Stimulated activated CD4-positive, alpha-beta T cell treated with anti-CD3 and anti-CD28 coated beads, Interleukin-4, amount 100 ng/mL, for 48 hours (primary cell): ENCODE data around the gene TMPRSS5.
"Not testable (repeated sequence)": the region's sequence is repeated elsewhere in the genome, so short reads cannot be mapped to it uniquely, and the experiment has no call there.

Experiments used
- DNase-seq, 2 donors: peaks; one replicate each; pipeline ENCODE4 v3.0.0-alpha.2; 2020; ENCODE audit warnings: low read depth in 2 of 2

TMPRSS5 gene

GRCh38 chr11:113705871-113706655 lies at the start of gene TMPRSS5:
Gene TMPRSS5, minus strand, starts transcription at chr11:113706308. Its CDS starts 84 bp downstream, at chr11:113706224.
- no peak for DNase-seq

GRCh38 chr11:113752932-113753331 lies 46.8 kb upstream of the TMPRSS5 start:
- DNase-seq, result no peak

GRCh38 chr11:113736323-113736722 lies 30.2 kb upstream of the TMPRSS5 start:
- no peak for DNase-seq

GRCh38 chr11:113732092-113732491 lies 26.0 kb upstream of the TMPRSS5 start:
- DNase-seq, result no peak

DNA sequence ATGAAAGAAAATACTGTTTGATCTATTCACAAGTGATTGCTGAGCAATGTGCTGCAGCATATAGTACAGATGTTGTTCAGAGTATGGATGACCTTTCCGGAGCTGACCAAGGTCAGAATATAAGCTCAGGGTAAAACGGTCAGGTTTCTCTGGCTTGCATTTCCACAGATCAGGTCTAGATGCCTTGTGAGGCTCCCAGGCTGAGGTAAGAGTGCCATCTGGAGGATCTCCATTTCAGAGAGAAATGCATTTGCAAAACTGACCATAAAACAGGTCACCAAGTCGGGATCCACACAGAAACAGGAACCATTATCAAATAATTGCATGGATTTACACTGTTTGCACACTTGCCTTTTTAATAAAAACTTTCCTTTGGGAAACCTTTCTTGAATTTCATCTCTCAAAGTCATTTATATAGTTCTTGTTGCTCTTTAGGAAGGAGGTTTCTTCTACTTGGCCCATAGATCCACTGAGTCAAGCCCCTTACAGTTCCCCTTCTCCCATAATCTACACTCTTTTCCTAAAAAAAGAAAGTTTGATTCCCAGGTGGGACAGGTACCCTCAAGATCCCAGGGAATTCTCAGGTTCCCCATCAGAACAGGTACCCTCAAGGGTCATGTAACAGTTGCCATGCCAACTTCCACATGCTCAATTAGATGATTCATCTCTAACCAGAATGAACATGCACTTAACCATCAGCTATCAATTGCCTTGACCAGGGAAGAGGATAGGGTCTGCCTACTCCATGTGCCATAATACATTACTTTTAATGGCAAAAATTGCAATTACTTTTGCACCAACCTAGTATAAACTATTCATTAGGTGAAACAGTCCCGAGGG lies 25.0 kb upstream of the TMPRSS5 start:
- no peak for DNase-seq

GRCh38 chr11:113729456-113729855 lies 23.3 kb upstream of the TMPRSS5 start:
- no peak for DNase-seq

GRCh38 chr11:113728814-113729213 lies 22.7 kb upstream of the TMPRSS5 start:
- no peak for DNase-seq

DNA sequence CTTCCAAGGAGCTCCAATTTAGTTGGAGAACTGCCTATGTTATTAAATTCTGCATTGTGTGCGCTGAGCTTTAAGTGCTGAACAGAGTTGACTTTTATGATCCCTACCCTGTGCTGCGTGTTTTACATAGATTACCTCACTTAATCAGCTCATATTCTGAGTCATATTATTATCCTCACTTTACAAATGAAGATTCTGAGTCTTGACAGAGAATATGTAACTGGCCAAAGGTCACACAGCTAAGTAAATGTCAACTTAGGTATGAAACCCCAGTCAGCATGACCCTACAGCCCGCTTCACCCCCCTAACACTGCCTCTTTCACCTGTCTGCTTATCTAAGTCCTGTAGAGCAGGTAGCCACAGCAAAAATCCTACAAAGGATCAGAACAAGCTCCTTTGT lies 19.8 kb upstream of the TMPRSS5 start:
- no peak for DNase-seq

DNA sequence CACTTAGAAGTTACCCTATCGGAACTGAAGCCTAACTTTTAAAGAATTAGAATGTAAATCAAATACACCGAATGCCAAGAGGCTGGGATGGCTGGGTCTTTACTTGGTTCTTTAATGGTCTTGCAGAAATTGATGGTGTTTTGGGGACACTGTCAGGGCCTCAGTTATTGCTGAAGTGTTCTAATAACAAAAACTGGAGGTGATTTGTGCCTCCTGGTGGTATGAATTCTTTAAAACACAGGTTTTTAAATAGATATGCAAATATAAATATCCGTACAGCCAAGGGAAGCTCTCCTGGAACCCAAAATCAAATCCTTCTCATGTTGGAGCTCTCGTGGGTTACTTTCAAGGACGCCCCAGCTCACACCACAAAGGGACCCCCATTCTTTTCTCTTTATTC lies 19.3 kb upstream of the TMPRSS5 start:
- no peak for DNase-seq

GRCh38 chr11:113724778-113725177 lies 18.7 kb upstream of the TMPRSS5 start:
- no peak for DNase-seq

DNA sequence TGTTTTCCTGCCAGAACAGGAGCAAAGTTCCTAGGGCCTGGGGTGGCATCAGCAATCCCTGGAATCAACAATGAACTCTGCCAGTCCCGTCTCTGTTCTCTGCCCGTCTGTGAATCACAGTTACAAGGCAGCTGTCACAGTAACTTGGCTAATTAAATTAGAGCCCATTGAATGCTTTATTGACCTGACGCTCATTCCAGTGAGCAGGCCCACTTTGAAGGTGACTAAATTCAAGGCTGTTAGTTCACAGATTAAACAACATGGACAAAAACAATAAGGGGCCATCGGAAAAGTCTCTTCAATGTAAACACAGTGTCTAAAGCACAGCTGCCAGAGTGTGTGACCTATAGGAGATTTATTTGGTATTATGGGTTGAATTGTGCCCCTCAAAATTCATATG lies 17.7 kb upstream of the TMPRSS5 start:
- DNase-seq, result no peak

DNA sequence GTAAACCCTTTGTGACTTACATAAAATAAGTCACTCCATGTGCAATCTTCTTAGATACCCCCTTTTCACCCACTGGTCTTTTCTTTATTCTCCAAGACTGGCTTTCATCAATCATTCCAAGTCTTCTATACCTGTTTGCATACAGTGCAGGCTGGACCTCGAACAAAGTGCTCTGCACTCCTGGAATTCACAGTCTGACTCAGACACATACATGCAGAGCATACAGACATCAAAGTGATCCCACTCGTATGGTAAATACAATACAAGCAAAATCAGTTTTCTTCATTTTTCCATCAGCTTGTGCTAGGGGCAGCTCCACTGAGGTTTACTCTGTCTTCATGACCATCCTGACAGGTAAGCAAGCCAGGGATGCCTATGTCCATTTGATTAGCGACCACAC lies 16.8 kb upstream of the TMPRSS5 start:
- no peak for DNase-seq

GRCh38 chr11:113722221-113722620 lies 16.1 kb upstream of the TMPRSS5 start:
- DNase-seq, result no peak

DNA sequence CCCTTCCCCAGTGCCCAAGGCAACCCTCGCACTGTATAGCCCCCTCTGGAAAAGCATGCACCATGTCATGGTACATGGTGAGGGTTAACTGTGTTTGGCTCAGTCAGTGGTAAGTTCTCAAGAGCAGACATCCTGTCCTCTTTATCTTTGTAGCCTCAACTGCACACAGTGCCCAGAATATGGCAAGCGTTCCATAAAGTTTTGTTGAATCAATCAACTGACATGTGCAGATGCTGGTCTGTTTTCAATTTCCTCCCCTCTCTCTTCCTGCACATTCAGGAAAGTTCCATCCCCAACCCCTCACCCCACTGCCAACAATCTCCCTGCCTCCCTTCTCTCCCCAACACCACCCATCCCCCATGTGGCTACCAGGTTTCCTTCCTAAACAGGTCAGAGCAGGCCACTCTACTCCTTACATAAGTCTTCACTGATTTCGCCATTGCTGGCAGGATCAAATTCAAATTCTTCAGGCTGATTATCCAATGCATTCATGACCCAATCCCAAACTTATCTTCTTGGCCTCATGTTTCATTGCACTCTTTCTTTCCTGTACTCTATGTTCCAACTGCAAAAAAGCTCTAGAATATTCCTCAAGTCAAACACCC lies 15.5 kb upstream of the TMPRSS5 start:
- no peak for DNase-seq

GRCh38 chr11:113720478-113720877 lies 14.4 kb upstream of the TMPRSS5 start:
- not testable (repeated sequence) for DNase-seq

GRCh38 chr11:113715882-113716625 lies 9.9 kb upstream of the TMPRSS5 start:
- no peak for DNase-seq

DNA sequence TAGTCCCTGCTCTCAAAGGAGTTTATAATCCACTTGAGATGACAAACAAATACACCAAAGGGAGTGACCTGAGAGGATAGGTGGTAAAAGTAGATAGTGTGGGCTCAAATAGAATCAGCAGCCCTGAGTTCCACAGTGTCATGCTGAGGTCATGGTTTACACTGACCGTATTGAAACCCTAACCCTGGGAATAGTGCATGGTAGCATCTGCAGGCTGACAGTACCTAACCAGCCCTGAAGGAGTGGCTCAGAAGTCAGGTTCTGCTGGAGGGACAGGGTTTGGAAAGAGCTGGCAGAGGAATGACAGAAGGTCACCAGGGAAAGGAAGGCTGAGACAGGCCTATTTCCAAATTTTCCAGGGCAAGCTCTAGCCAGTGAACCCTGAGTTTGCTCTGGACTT lies 9.2 kb upstream of the TMPRSS5 start:
- no peak for DNase-seq

- DNase-seq, result no peak
Observed at GRCh38 chr11:113710989-113711388, 4.9 kb upstream of the TMPRSS5 start.

GRCh38 chr11:113703551-113703950 lies 2.6 kb downstream of the TMPRSS5 start:
- DNase-seq, result not testable (repeated sequence)

GRCh38 chr11:113701491-113701890 lies 4.6 kb downstream of the TMPRSS5 start:
- DNase-seq, result no peak

GRCh38 chr11:113698515-113698914 lies 7.6 kb downstream of the TMPRSS5 start:
- DNase-seq, result no peak
